HepG2 (cell line): ENCODE measurements around the gene VAPA. TPM values are rescaled to one million over a fixed set of nuclear protein-coding genes. Genes with fewer than 3 reads are reported as not detected.
A peak's percentile ranks its signal among the peaks of the same experiment; 100 is the strongest.

Source experiments
- BCL6 ChIP-seq: IDR thresholded peaks from 2 replicates; pipeline ENCODE4 v1.6.1; 2016; ENCODE audit warnings: missing genetic modification reagents, missing compliant biosample characterization
- ELF3 ChIP-seq: IDR thresholded peaks from 2 replicates; pipeline ENCODE4 v1.6.1; 2016; ENCODE audit warnings: missing genetic modification reagents, missing compliant biosample characterization
- FOXA1 ChIP-seq, 2 experiments: fragments of 450-650 bp in 1 of 2; sonication (generic) in 1 of 2; formaldehyde crosslinking in 1 of 2; IDR thresholded peaks; 2 replicates each; pipeline versions ENCODE4 v1.4.0 to v1.6.1; 2016 to 2020; ENCODE audit warnings: missing genetic modification reagents in 1 of 2
- FOXA3 ChIP-seq: IDR thresholded peaks from 2 replicates; pipeline ENCODE4 v1.6.1; 2016; ENCODE audit warnings: missing genetic modification reagents, missing compliant biosample characterization
- GFI1 ChIP-seq: sonication (generic); formaldehyde crosslinking; IDR thresholded peaks from 2 replicates; pipeline ENCODE4 v1.5.0; 2020; ENCODE audit warnings: missing genetic modification reagents, mild to moderate bottlenecking, borderline replicate concordance
- HNRNPUL1 ChIP-seq: fragments of 200-400 bp; formaldehyde crosslinking; IDR thresholded peaks from 2 replicates; pipeline ENCODE4 v1.6.1; 2017; ENCODE audit warnings: low read depth, mild to moderate bottlenecking, low read length, moderate library complexity
- IKZF1 ChIP-seq: fragments of 450-650 bp; IDR thresholded peaks from 2 replicates; pipeline ENCODE4 v1.7.1; 2016
- MAFF ChIP-seq: IDR thresholded peaks from 2 replicates; pipeline ENCODE4 v1.6.1; 2011; ENCODE audit warnings: low read depth, low read length, improper control_type of control experiment
- MED1 ChIP-seq: sonication (generic); formaldehyde crosslinking; IDR thresholded peaks from 2 replicates; pipeline ENCODE4 v1.4.0; 2020; ENCODE audit warnings: missing genetic modification reagents
- PAXIP1 ChIP-seq: sonication (generic); formaldehyde crosslinking; conservative IDR thresholded peaks from 2 replicates; pipeline ENCODE4 v1.4.0; 2020; ENCODE audit warnings: mild to moderate bottlenecking, missing genetic modification reagents, moderate library complexity
- REST ChIP-seq, 2 experiments: IDR thresholded peaks; 2 replicates each; pipeline ENCODE4 v1.6.1; 2011 to 2012; ENCODE audit warnings: low read length in 2 of 2, borderline replicate concordance in 1 of 2, low read depth in 1 of 2, mild to moderate bottlenecking in 1 of 2, moderate library complexity in 1 of 2
- TBL1XR1 ChIP-seq: fragments of 150-350 bp; IDR thresholded peaks from 2 replicates; pipeline ENCODE4 v1.6.1; 2014; ENCODE audit warnings: borderline replicate concordance, low read length; ENCODE audit not compliant: partially characterized antibody
- TCF7 ChIP-seq: sonication (generic); IDR thresholded peaks from 2 replicates; pipeline ENCODE4 v1.6.1; 2016; ENCODE audit warnings: antibody characterized with exemption, low read depth
- TFDP1 ChIP-seq: IDR thresholded peaks from 2 replicates; pipeline ENCODE4 v1.6.1; 2016; ENCODE audit warnings: missing compliant biosample characterization, missing genetic modification reagents, borderline replicate concordance
- TRAFD1 ChIP-seq: sonication (generic); formaldehyde crosslinking; IDR thresholded peaks from 2 replicates; pipeline ENCODE4 v1.5.1; 2020; ENCODE audit warnings: missing genetic modification reagents, mild to moderate bottlenecking, borderline replicate concordance
- TRIM22 ChIP-seq: fragments of 450-650 bp; IDR thresholded peaks from 2 replicates; pipeline ENCODE4 v1.6.1; 2017
- YY1 ChIP-seq: IDR thresholded peaks from 2 replicates; pipeline ENCODE4 v1.6.1; 2011; ENCODE audit warnings: low read length, low read depth, moderate library complexity, mild to moderate bottlenecking; ENCODE audit not compliant: insufficient read depth, insufficient replicate concordance
- ZSCAN31 ChIP-seq: sonication (generic); formaldehyde crosslinking; IDR thresholded peaks from 2 replicates; pipeline ENCODE4 v1.5.0; 2020; ENCODE audit warnings: low read depth, mild to moderate bottlenecking, missing genetic modification reagents
- polyA plus RNA-seq, 8 experiments: library from polyadenylated mRNA; depleted of rRNA in 3 of 8; stranded (reverse) in 7 of 8; unstranded in 1 of 8; fragments of >200 nt; fragmentation: Illumina TruSeq in 4 of 8; extraction: Trizol in 4 of 8; gene quantifications; 2 replicates each; pipeline versions ENCODE4 v1.2.1 to v1.2.3, GENCODE V29; 2011 to 2016; ENCODE audit warnings: low read depth in 4 of 8, missing spikeins in 1 of 8, mixed read lengths in 1 of 8; ENCODE audit not compliant: insufficient read depth in 1 of 8
- total RNA-seq, 5 experiments: library from RNA; depleted of rRNA; stranded (reverse); fragments of >200 nt; fragmentation: Illumina TruSeq; extraction: Trizol; gene quantifications; 2 replicates each; pipeline ENCODE4 v1.2.3, GENCODE V29; 2016; ENCODE audit warnings: low read depth in 1 of 5

VAPA gene
- total and polyA plus RNA-seq, 2 of the 13 experiments (the other 11 are each of a cell fraction or from before 2014, with no cell fraction given), result 167 to 294 TPM

GRCh38 chr18:9869715-9870430, 43.9 kb upstream of the VAPA start (continued):
- TF ChIP-seq PAXIP1 (CRISPR knock-in tag) (peak; percentile 79), YY1 (peak; percentile 73), REST (IDR thresholded peaks at IDR 0.05; ENCODE audit: borderline replicate concordance in 1 of 2, low read depth in 1 of 2, low read length in 2 of 2) (no peak), TFDP1 (no peak; the same call in 1 of the 2 replicates), FOXA1 (IDR thresholded peaks at IDR 0.05) (no peak), FOXA1 (CRISPR knock-in tag; IDR thresholded peaks at IDR 0.05) (peak; percentile 63), TRAFD1 (CRISPR knock-in tag) (no peak), ELF3 (CRISPR knock-in tag) (peak; percentile 43), MED1 (CRISPR knock-in tag) (peak; percentile 67; the same call in 1 of the 2 replicates), TRIM22 (no peak), GFI1 (CRISPR knock-in tag) (peak; percentile 93), MAFF (peak; percentile 93), BCL6 (CRISPR knock-in tag) (peak; percentile 83), TBL1XR1 (peak; percentile 92), HNRNPUL1 (no peak), IKZF1 (no peak), FOXA3 (peak; percentile 83), ZSCAN31 (CRISPR knock-in tag) (no peak), TCF7 (peak; percentile 81)
